Measurements from ENCODE around the gene AGPAT3. TPM values are rescaled to one million over a fixed set of nuclear protein-coding genes. Genes with fewer than 3 reads are reported as not detected.

Gene AGPAT3
- total RNA-seq, 6 experiments from 2014 or later = 56.9 to 111 (median 95.3) TPM

DNA sequence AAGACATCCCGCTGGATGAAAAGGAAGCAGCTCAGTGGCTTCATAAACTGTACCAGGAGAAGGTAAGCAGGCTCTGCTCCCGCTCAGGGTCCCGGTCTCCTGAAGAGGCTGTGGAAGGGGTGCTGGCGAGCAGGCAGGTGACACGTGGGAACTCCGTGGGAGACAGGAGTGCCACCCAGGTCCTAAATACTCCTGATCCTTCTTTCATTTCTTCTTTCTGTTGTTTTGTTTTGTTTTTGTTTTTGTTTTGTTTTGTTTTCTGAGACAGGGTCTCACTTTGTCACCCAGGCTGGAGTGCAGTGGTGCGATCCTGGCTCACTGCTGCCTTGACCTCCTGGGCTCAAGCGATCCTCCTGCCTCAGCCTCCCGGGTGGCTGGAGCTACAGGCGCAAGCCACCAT is 113.0 kb downstream of the AGPAT3 start:
- H3K27ac ChIP-seq = no peak overlapping the region
- H3K9me3 ChIP-seq = no peaks in the 10 kb centered on the region
- no peak overlapping the region for H3K4me3 ChIP-seq
- no peaks in the 10 kb centered on the region for H3K27me3 ChIP-seq
- ATAC-seq = no peak
- intact Hi-C loops (cut with DNase I) = loop anchor here (5.0 kb wide), 2 partner anchors 166 to 171 kb away; no protein-coding TSS in a partner anchor
- H3K4me1 ChIP-seq = no peaks in the 10 kb centered on the region
- DNase-seq = no peak
- TF ChIP-seq CTCF (IDR thresholded peaks at IDR 0.05) (no peak), POLR2A (IDR thresholded peaks at IDR 0.05) (no peak)
- WGBS (ENCODE audit: insufficient coverage, low coverage, low lambda C conversion rate, missing lambda C conversion rate) = 93% methylated on average over 6 of the region's 10 CpGs
- H3K36me3 ChIP-seq = peaks cover 0 to 44% (median 13%) of the 10 kb centered on the region in 4 donors

- Histone ChIP-seq H3K4me3 (no peak overlapping the region), H3K4me1 (no peaks in the 10 kb centered on the region), H3K27me3 (no peaks in the 10 kb centered on the region), H3K27ac (no peak overlapping the region), H3K36me3 (peaks cover 0 to 43% (median 13%) of the 10 kb centered on the region in 4 donors), H3K9me3 (no peaks in the 10 kb centered on the region)
- TF ChIP-seq CTCF (IDR thresholded peaks at IDR 0.05) (no peak), POLR2A (IDR thresholded peaks at IDR 0.05) (no peak)
- 69% methylated on average over 6 of the region's 7 CpGs for WGBS (ENCODE audit: insufficient coverage, low coverage, low lambda C conversion rate, missing lambda C conversion rate)
- intact Hi-C loops (cut with DNase I) = loop anchor here (5.0 to 10.0 kb wide), 3 partner anchors 115 to 172 kb away; no protein-coding TSS in a partner anchor
- DNase-seq (no peak), ATAC-seq (no peak)
Measured at GRCh38 chr21:43979654-43980053, 114.6 kb downstream of the AGPAT3 start.

DNA sequence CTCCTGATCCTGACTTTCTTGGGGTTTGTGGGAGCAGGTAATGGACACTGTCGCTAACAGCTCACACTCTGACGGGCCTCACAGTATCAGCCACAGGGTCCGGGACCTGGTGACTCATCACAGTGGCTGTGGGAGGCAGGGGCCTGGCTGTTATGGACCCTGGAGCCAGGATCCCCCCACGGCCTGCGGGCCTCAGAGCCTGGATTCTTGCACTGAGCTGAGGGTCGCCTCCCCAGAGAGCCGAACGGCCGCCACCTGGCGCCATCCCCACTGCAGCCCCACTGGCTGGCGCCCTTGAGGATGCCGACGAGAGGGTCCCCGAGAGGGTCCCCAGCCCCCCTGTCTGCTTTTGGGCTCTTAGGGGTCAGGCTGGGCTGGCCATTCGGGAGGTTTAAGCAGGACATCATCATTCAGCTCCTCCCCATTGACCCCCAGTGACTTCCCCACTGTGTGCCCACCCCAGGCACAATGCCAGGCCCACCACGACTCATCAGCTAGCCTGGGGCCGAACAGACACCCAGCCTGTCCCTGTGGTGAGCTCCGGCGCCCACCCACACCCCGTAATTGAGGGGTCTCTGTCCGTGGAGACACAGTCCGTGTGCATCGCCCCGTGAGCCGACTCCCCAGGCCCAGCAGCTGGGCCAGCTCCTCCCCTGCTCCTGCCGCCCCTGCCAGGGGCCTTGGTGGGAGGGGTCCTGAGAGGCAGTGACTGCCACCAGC is 116.3 kb downstream of the AGPAT3 start:
- TF ChIP-seq POLR2A (IDR thresholded peaks at IDR 0.05) (no peak), CTCF (IDR thresholded peaks at IDR 0.05) (no peak)
- no peak for ATAC-seq
- no peak for DNase-seq
- intact Hi-C loops (cut with DNase I) = loop anchor here in 1 of 2 donors (10.0 kb wide), 1 partner anchor 113 kb away; no protein-coding TSS in a partner anchor
- no CpG with 5 or more reads among the region's 26 CpGs for WGBS (ENCODE audit: insufficient coverage, low coverage, low lambda C conversion rate, missing lambda C conversion rate)
- Histone ChIP-seq H3K27ac (no peak overlapping the region), H3K27me3 (no peaks in the 10 kb centered on the region), H3K9me3 (no peaks in the 10 kb centered on the region), H3K36me3 (peaks cover 0 to 43% (median 13%) of the 10 kb centered on the region in 4 donors), H3K4me1 (no peaks in the 10 kb centered on the region), H3K4me3 (no peak overlapping the region)

DNA sequence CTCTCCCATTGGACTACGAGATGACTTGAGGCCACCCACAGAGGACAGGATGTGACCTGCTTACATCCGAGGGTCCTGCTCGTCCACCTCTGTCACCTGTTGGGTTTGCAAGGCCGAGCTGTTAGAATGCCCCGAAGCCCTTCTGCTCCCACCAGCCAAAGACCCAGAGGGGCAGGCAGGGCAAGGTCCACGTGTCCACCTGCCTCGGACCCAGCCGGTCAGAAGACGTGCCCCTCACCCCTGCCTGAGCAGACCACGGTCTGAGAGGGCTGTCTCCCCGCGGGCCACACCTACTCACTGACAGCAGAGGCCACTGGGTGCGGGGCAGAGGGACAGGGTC is 116.8 kb downstream of the AGPAT3 start:
- no peaks in the 10 kb centered on the region for H3K4me1 ChIP-seq
- H3K27me3 ChIP-seq = no peaks in the 10 kb centered on the region
- H3K27ac ChIP-seq = no peak overlapping the region
- WGBS (ENCODE audit: insufficient coverage, low coverage, low lambda C conversion rate, missing lambda C conversion rate) = 60% methylated on average over 2 of the region's 13 CpGs
- no peak for ATAC-seq
- no peak overlapping the region for H3K4me3 ChIP-seq
- intact Hi-C loops (cut with DNase I) = loop anchor here in 1 of 2 donors (10.0 kb wide), 1 partner anchor 113 kb away; no protein-coding TSS in a partner anchor
- H3K36me3 ChIP-seq = peaks cover 0 to 43% (median 13%) of the 10 kb centered on the region in 4 donors
- H3K9me3 ChIP-seq = no peaks in the 10 kb centered on the region
- no peak for DNase-seq
- TF ChIP-seq POLR2A (IDR thresholded peaks at IDR 0.05) (no peak), CTCF (IDR thresholded peaks at IDR 0.05) (no peak)

All from right lobe of liver (tissue), 6 donors.